ENCODE results near the gene CHD6.

The CHD6 gene

DNA sequence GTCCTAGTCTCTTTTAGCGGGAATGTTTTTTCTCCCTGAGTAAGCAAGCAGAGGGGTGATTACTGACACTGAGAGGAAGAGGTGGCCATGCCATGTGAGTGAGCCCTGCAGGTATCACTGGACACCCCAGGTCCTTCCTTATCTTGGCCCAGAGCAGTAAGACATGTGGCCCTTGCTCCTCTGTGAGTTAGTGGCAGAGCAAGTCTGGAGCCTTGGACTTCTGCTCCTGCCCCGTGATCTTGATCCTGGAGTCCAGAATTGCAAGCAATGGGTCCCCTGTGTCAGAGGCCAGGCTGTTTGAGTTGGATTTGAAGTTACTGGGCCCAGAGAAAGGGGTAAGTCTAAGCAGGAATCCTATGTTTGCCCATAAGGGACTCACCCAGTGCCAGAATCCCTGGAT, 159.4 kb downstream of the CHD6 start:
- DNase-seq = no peak

DNA sequence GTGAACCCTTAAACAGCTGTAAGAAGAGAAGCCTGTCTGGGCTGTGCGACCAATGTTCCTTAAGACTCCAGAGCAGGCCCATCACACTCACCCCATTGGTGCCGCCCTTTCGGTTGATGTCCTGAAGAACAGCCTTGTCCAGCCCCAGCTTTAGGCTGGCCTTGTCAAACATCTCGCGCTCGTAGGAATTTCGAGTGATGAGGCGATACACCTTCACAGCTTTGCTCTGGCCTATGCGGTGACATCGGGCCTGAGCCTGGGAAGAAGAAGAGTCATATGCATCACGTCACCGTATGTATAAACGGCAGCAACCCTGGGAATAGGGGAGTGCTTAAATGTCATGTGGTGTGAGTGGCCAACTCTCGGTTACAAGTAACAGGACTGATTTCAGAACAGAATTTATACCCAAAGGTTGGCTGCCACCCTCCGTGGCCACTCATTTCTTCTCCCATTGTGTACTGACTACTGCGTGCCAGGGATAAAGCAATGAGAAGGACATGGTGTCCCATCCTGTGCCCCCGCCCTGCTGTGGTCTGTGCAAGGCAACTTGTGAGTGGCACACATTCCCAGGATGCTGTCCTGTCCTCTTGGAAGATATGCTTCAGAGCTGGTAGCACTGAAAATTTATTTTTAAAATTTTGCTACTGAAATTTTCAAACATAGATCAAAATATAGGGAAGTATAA, 160.9 kb downstream of the CHD6 start:
- no peak for DNase-seq

DNA sequence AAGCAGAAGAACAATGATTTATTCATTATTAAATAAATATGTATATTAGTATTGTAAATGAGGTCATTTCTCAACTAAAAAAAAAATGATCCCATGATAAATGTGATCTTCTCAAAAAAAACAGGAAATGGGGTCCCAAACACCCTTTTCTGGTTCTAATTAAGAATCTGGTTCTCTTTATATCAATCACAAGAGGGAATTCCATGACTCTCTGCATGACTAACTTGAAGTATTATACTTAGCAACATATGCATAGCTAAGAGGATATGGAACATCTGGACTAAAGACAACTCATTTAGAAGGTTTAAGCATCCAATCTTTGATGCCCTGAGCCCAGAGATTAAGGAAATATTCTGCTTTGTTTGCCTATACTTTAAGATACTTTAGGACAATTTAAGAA, 161.8 kb downstream of the CHD6 start:
- no peak for DNase-seq

DNA sequence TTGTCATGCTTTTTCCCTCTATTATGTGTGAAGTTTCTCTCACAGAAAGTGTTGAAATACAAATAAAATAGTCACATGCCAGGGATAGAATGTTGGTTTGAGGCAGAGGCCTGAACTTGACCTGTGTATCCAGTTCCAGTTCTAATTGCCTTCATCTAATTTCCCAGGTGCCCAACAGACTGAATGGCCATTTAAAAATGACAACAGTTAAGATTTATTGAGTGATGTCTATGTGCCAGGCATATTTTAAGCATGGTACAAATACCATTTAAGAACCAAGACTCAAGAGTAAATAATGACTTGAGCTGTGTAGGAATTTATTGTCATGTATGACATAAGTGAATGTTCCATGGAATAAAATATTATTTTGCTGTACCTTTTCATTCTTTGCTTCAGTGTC, 163.9 kb downstream of the CHD6 start:
- no peak for DNase-seq

DNA sequence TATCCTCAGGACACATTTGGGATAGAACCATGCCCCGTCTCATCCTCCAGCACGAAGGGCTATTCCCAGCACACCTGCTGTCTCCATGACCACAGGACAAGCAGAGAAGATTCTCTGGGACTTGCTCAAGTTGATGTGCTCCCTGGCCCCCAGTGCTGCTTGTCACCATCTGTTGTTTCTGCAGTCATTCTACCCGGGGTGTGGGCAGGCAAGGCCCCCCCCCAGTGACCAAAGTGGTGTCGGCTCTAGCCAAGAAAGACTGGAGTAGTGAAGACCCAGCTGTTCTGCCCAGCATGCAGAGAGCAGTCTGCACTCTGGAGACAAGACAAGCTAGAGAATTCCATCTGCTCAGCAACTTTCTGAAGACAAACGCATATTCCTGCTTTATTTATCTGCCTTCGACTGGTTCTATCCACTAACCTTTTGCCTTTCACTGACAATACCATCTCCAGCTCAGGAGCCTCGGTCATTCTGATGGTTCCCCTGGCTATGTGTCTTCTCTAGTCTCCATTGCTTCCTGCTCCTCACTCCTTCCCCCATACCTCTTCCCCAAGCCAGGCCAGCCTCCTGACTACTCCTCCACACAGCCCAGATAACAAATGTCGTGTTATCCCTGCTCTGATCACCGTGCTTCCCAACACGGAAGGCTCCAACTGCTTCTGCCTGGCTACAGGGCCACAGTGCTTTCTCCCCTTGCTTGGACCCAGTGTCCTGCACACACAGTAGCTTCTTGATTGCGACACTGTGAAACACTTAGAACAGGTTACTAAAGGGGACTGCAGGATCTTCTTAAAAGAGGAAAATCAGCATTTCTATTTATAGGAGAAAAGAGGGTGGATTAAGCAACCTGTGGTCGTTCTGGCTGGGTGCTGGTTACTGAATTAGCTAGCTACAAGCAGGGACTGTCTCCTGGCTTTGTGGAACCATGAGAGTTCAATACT, 164.9 kb downstream of the CHD6 start:
- DNase-seq = no peak

DNA sequence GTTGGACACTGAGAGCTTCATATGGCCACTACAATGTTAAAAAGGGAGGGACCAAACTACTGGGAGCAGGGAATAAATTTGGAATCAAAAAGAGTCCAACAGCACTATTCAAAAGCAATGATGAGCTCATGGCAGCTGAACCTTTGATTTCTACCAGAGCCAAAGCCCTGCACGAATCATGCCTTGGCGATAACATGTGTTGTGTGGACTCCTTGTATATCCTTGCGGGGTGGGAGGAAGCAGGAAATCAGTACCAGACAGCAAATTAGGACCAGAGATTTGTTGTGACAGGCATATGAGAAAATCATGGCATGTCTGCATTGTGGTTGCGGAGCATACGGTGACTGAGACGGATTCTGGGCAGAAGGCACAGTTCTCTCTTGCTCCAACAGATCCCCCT, 166.0 kb downstream of the CHD6 start:
- DNase-seq = no peak

DNA sequence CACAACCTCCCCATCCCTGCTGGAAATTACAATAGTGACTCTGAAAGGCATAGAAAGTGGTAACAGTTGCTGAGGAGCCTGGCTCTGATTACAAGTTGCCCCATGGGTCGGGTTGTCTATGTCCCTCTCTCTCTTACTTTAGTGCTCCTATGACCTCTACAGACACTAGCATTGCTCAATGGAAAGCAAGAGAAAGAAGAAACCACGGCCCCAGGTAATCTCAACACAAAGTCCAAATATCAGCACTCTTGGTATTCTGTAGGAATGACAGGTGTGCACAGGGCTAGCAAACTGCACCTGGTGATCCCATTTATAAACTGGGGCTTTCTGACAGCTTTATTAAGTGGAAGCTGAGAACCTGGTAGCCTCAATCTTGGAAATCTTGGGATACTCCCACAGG, 171.2 kb downstream of the CHD6 start:
- no peak for DNase-seq

DNA sequence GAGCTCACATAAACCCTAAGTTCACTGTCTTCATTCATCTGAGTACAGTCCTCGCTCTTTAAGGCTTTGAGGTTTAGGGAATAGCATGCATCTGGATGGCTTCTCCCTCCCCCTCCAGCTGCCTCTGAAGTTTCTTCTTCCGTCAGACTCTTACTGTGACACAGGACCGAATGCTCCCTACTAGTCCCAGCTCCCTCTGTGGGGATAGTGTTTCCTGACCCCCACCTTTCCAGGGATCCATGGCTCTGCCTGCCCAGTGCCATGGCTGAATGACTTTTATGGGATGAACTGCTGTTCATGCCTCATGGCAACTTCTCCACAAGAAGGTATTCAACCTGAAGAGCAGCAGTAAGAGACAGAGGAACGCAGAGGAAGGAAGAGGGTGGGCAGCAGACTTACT, 171.7 kb downstream of the CHD6 start:
- no peak for DNase-seq

DNA sequence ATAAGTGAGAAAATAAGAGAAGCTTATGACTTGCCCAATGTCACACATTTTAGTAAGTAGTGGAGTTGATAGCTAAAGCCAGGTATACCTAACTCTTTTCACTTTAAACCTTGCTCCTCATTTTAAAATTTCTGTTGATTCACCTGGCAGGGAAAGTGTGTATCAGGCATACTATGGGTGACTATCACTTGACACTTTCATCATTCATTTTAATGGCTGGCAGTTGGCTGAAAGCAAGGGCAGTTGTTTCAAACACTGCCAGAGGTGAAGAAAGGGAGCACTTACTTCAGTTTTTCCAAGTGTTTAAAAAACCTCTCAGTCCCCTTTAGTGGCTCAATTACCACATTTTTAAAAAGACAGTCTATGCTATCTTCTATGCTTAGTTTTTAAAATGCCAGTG, 173.4 kb downstream of the CHD6 start:
- no peak for DNase-seq

DNA sequence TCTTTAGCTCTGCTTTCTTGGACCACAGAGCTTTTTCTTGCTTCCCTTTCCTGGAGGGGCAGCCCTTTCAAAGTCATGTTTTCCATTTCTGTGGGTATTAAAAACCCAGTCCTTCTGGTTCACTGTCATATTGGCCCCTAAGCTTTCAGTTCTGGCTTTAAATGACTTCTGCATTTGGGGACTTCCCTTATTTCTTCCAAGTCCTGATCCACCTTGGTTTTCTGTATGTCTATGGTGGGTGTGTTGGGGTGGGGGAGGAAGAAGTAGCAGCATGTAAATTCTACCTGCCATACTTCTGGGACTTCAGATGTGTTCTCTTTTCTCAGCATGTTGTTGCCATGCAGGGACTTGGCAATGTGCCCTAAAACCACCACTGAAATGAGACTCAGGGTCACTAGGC, 174.5 kb downstream of the CHD6 start:
- DNase-seq = no peak

DNA sequence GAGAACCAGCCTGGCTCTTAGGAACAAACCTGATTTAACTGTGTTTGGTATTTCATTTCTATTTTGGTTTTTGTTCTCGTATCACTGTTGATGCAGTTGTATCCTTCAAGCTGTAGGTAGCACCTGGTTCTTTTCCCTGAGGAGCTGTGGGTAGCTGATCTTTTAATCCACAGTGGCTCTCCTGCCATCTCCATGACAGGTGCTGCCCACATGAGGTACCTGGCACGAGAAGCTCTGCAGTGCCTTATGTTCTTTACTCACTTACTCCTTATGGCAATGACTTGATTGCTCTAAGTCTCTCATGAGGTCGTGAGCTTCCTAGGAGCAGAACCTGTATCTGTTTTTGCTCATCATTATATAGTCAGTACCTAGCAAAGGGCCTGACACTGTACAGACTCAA, 177.3 kb downstream of the CHD6 start:
- DNase-seq = no peak

DNA sequence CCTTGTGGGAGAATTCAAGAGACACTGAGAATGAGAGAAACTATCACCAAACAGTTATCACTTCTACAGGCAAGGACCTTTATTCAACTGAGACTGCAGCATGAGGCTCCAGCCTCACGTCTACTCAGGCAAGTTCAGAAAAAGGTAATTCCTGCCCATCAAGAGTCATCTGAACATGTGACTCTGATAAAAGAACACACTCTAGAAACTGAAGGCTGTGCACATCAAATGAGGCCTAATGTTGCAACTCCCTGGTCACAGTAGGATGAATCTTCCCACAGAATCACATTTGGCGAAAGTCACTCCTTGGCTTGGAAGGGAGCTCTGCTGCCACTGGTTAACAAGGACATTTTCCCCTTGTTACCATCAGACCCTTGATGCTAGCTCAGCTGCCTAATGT, 180.3 kb downstream of the CHD6 start:
- no peak for DNase-seq

DNA sequence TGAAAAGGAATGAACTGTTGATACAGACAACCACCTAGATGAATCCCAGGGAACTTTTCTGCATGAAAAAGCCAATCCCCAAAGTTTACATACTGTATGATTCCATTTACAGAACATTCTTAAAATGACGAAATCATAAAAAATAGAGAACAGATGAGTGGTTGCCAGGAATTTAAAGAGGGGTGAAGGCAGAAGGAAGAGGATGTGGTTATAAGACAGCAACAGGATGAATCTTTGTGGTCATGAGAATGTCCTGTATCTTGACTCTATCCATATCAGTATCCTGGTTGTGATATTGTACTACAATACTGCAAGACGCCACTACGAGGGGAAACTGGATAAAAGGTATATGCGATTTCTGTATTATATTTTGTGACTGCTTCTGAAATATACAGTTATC, 181.5 kb downstream of the CHD6 start:
- DNase-seq = no peak

DNA sequence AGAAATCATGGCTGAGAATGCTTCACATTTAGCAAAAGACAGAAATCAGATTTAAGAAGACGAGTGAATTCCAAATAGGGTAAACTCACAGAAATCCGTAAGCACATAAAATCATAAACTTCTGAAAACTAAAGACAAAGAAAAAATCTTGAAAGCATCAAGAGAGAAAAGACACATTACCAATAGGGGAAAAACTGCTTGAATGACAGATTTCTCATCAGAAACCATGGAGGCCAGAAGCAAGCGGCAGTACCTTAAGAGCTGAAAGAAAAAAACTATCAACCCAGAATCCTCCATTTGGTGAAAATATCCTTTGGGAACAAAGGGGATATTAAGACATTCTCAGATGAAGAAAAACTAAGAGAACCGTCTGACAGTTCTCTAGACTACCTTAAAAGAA, 185.0 kb downstream of the CHD6 start:
- no peak for DNase-seq

DNA sequence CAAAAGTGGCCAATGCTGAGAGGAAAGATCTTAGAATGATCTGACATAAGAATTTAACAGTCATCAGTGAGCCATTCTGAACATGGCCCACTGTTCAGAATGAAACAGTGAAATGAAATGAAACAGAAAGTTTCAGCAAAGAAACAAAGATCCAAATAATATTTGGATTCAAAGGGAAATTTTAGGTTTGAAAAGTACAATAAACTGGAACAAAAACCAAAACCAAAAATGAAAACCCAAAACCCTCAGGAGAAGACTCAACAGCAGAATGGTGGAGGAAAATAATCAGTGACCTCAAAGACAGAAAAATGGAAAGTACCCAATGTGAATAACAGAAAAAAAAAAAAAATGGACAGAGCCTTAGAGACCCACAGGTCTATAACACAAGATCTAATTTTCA, 185.4 kb downstream of the CHD6 start:
- DNase-seq = no peak

DNA sequence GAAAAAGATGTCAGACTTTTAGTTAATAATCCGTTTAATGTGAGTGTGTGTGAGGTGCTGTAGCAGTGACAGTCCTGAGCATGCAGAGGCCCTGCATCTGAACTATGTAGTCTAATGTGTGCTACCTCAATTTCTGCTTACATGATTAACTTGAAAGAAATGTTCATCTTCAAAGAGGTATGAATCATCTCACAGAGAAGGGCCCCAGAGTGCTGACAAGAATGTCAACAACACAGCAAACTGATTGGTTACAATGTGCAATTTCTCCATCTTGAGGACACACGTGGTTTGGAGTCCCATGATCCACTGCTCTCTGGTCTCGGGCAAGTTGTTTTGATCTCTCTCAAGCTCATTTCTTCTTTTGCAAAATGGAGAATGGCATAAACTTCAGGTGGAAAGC, 189.9 kb downstream of the CHD6 start:
- peak in 1 of 4 experiments; percentile 11 for DNase-seq

DNA sequence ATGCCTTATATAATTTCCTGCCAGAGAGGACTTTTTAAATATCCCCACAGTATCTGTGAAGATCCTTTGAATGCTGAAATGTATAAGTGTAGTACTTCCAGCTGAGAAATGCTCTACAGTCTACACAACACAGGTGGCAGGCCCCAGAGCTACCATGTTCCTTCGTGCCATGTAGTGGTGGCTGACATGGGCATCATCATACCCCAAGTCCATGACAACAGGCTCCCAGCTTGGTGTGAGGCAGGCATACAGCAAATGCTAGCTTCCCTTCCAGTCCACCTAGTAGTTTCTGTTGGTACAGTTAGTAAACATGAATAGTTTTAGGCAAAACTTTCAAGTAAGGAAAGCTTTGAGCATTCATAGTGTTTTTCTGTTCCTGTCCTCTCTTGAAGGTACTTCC, 190.3 kb downstream of the CHD6 start:
- no peak for DNase-seq

DNA sequence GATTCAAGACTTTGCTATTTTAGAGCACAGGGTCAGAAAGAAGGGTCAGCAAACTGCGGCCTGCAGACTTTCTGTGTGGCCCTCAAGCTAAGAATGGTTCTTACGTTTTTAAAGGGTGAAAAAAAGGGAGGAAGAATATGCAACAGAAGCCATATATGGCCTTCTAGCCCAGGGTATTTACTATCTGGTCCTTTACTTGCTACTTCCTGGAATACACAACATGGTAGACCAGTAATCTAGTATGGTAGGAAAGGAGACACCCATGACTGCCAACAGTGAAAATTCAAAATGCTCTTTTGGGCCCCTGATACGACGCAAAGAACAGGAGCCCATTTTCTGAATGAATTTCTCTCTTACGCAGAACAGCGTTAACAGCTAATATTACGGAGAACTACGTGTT, 191.2 kb downstream of the CHD6 start:
- DNase-seq = no peak

DNA sequence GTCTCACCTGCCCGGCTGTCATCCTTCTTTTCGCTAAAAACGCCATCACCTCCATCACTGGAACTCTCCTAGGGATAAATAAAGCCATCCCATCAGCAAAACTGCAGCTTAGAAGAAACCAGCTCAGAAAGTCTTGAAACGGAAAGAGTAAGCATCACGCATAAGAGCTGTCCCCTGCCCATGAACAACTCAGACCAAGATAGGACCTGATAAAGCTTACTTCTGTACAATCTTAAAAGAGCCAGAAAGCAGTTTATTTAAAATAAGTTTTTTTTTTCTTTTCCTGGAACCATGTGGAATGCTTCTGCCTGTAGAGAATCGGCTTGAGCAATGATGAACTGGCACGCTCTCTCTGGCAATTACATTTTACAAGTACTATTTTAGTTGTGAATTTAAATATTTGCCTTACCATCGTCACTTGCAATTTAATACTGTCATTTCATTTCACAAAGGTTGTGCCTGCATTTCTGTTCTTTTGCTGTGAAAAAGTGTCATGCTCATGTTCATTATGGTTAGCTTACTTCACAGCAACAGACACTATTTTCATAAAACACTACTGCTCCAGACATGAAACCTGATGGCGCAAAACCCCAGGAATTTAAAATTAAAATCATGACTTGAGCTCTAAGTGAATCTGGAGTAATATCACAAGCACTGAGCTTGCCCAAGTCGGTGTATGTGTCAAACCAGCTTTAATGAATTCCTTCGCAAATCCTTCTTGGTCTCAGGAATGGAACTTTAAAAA, 191.9 kb downstream of the CHD6 start:
- DNase-seq = no peak

DNA sequence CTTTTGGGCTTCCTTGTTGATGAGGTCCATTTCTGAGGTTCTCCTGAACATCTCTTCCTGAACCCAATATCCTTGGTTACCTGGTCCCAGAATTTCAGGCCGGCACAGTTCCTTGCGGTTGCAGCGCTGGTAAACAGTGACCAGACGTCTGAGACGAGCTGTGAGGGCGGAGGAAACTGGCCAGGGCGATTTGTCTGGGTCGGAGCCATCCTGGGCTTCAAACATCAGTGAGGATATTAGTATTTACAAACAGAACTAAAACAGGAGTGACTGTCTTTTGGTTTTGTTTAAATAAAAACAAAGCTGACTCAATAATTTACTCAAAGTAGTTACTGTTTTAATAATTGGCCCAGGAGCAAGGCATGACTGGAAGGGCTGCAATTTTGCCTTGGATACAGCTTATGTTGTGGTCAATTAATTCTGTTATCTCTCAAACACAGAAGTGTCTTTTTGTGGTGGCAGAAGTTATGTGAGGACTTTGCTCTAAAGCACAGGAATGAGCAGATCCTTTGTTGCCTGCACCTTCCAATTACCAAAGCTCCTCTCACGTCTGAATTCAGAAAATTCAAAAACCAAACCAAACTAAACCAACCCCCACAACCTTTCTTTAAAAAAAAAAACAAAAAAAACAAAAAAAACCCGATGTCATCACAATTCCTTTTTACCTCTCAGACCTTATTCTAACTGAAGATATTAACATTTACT, 192.8 kb downstream of the CHD6 start:
- DNase-seq = no peak

DNA sequence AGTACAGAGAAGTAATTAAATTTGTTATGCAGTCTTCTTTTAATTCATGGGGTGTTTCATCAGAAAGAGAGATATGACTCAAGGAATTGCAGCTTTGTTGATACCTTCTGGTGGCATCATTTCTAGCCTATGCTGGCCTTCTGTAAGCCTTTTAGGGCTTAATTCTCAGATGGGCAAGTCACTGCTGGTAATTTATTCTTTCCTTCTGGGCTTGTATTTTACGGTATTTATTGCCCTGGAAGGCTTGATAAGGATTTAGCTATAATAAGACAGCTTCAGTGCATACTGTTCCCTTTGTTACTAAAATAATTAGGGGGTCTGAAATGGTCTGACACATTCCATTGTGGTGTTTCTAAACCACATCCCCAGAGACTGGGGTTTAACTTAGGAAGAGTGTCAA, 193.6 kb downstream of the CHD6 start:
- DNase-seq = no peak

DNA sequence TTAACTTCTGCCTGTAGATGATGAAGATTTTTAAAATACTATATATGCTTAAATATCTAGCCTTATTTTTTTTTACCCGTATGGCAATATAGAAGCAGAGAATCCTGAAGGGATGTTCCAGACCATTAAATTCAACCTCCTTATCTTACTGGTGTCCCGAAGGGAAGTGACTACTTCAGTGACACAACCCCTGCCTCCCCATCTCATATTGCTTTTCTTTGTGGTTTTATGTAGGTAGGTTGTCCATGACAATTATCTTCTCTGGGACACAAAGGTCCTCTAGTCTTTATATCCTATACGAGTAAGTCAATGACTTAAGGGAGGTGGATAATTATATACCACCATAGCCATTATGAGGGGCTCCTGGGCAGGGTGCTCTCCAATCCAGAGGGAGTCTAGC, 194.2 kb downstream of the CHD6 start:
- DNase-seq = no peak

DNA sequence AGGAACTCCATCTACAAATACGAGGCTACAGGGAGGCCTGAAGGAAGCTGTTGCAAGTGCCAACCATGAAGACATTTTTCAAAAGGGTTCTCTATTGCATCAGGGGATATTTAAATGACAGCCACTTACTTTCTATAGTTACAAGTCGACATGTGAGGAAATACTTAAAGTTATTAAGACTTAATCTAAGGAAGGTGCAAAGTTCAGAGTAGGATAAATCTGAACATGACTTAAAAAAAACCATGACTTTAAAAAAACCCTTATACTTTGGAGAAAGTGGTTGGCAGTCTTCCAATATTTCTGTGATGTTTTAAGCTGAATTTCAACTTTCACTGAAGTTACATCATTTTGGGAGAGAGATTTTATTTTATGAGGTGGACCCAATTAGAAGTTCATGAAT, 195.2 kb downstream of the CHD6 start:
- no peak for DNase-seq

All from activated CD4-positive, CD25-positive, alpha-beta regulatory T cell (primary cell).